ENCODE results near the gene SURF6. TPM values are rescaled to one million over a fixed set of nuclear protein-coding genes. Genes with fewer than 3 reads are reported as not detected.
"Not testable (repeated sequence)": the region's sequence is repeated elsewhere in the genome, so short reads cannot be mapped to it uniquely, and the experiment has no call there.

SURF6 gene
- total RNA-seq, 1 donor from 2014 or later, result 15.0 TPM

- H3K27me3 Mint-ChIP-seq (ENCODE audit: unreplicated experiment), result peaks cover 6% of the 10 kb centered on the region
- H3K27ac Mint-ChIP-seq (ENCODE audit: unreplicated experiment), result no peak overlapping the region
- H3K9me3 Mint-ChIP-seq (ENCODE audit: unreplicated experiment), result peaks cover 4% of the 10 kb centered on the region
- H3K36me3 Mint-ChIP-seq (ENCODE audit: unreplicated experiment), result peaks cover 4% of the 10 kb centered on the region
- H3K4me1 Mint-ChIP-seq (ENCODE audit: low read depth, unreplicated experiment), result peaks cover 2% of the 10 kb centered on the region
- no peak overlapping the region for H3K4me3 Mint-ChIP-seq (ENCODE audit: unreplicated experiment)
- no peak for TF ChIP-seq CTCF (IDR thresholded peaks at IDR 0.05; ENCODE audit: partially characterized antibody, unreplicated experiment)
- no peak for DNase-seq
Observed at GRCh38 chr9:133331221-133331620, 4.8 kb downstream of the SURF6 start.

- not testable (repeated sequence) for H3K27ac Mint-ChIP-seq (ENCODE audit: unreplicated experiment)
Observed at GRCh38 chr9:133329306-133330156, 6.5 kb downstream of the SURF6 start.

GRCh38 chr9:133327834-133328484, 8.0 kb downstream of the SURF6 start:
- no peak for DNase-seq
- no peak for TF ChIP-seq CTCF (IDR thresholded peaks at IDR 0.05; ENCODE audit: partially characterized antibody, unreplicated experiment)
- H3K9me3 Mint-ChIP-seq (ENCODE audit: unreplicated experiment), result peaks cover 4% of the 10 kb centered on the region
- no peaks in the 10 kb centered on the region for H3K4me1 Mint-ChIP-seq (ENCODE audit: low read depth, unreplicated experiment)
- H3K27me3 Mint-ChIP-seq (ENCODE audit: unreplicated experiment), result no peaks in the 10 kb centered on the region
- no peak overlapping the region for H3K4me3 Mint-ChIP-seq (ENCODE audit: unreplicated experiment)
- peaks cover 14% of the 10 kb centered on the region for H3K36me3 Mint-ChIP-seq (ENCODE audit: unreplicated experiment)
- no peak overlapping the region for H3K27ac Mint-ChIP-seq (ENCODE audit: unreplicated experiment)

More at GRCh38 chr9:133329306-133330156, 6.5 kb downstream of the SURF6 start:
- H3K27me3 Mint-ChIP-seq (ENCODE audit: unreplicated experiment); H3K4me1 Mint-ChIP-seq (ENCODE audit: low read depth, unreplicated experiment); H3K9me3 Mint-ChIP-seq (ENCODE audit: unreplicated experiment); H3K4me3 Mint-ChIP-seq (ENCODE audit: unreplicated experiment); H3K36me3 Mint-ChIP-seq (ENCODE audit: unreplicated experiment): not testable (repeated sequence)
- peak; percentile 44 for DNase-seq
- TF ChIP-seq CTCF (IDR thresholded peaks at IDR 0.05; ENCODE audit: partially characterized antibody, unreplicated experiment), result peak; percentile 56

GRCh38 chr9:133327021-133327420, 9.0 kb downstream of the SURF6 start:
- not testable (repeated sequence) for H3K4me3 Mint-ChIP-seq (ENCODE audit: unreplicated experiment); H3K27me3 Mint-ChIP-seq (ENCODE audit: unreplicated experiment); H3K9me3 Mint-ChIP-seq (ENCODE audit: unreplicated experiment); H3K27ac Mint-ChIP-seq (ENCODE audit: unreplicated experiment); DNase-seq; H3K4me1 Mint-ChIP-seq (ENCODE audit: low read depth, unreplicated experiment); H3K36me3 Mint-ChIP-seq (ENCODE audit: unreplicated experiment)

DNA sequence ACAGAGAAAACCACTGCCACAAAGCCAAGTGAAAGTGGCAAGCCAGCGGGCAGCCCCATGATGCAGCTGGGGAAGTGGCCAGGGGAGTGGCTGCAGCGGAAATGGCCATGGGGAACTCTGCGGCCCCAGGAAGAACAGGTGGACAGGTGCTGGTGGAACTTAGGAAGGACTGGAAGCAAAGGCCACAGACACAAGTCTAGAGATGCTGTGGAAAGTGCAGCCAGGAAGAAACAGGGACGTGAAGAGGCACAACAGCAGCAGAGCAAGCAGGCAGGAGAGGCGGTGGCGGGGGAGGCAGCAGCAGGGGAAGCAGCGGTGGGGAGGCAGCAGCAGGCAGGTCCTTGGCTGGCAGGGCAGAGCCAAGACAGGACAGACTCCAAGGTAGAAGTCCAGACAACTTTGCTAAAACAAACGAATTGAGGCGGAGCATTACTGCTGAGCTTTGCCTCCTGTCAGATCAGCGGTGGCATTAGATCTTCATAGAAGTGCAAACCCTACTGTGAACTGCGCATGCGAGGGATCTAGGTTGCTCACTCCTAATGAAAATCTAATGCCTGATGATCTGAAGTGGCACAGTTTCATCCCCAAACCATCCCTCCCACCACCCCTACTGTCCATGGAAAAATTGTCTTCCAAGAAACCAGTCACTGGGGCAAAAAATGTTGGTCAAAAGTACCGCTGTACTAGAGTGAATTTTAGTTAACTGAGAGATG, 11.8 kb downstream of the SURF6 start:
- Mint-ChIP-seq H3K4me3 (ENCODE audit: unreplicated experiment) (no peak overlapping the region), H3K9me3 (ENCODE audit: unreplicated experiment) (peaks cover 10% of the 10 kb centered on the region), H3K36me3 (ENCODE audit: unreplicated experiment) (peaks cover 13% of the 10 kb centered on the region), H3K27ac (ENCODE audit: unreplicated experiment) (no peak overlapping the region), H3K4me1 (ENCODE audit: low read depth, unreplicated experiment) (no peaks in the 10 kb centered on the region), H3K27me3 (ENCODE audit: unreplicated experiment) (no peaks in the 10 kb centered on the region)
- DNase-seq, result no peak
- no peak for TF ChIP-seq CTCF (IDR thresholded peaks at IDR 0.05; ENCODE audit: partially characterized antibody, unreplicated experiment)
